ENCODE measurements around the gene TESMIN. TPM values are rescaled to one million over a fixed set of nuclear protein-coding genes. Genes with fewer than 3 reads are reported as not detected.

The TESMIN gene
- total RNA-seq, 4 donors from 2014 or later: 1.2 to 57.4 (median 1.6) TPM; not detected in 1

- no peaks in the 10 kb centered on the region for H3K36me3 ChIP-seq
These were observed 32.0 kb upstream of the TESMIN start for GRCh38 chr11:68783216-68783821.

GRCh38 chr11:68782711-68783110, 31.4 kb upstream of the TESMIN start:
- H3K4me3 ChIP-seq: no peak overlapping the region
- no peaks in the 10 kb centered on the region for H3K27me3 ChIP-seq
- no peak for DNase-seq
- no peak for TF ChIP-seq POLR2A (IDR thresholded peaks at IDR 0.05)
- no peak for TF ChIP-seq CTCF (IDR thresholded peaks at IDR 0.05)
- H3K9me3 ChIP-seq: no peaks in the 10 kb centered on the region
- H3K36me3 ChIP-seq: no peaks in the 10 kb centered on the region
- intact Hi-C loops (cut with DNase I; ENCODE audit: low total_unique reads): no loop called here
- no peaks in the 10 kb centered on the region for H3K4me1 ChIP-seq
- H3K27ac ChIP-seq: no peak overlapping the region

More at GRCh38 chr11:68783216-68783821, 32.0 kb upstream of the TESMIN start:
- intact Hi-C loops (cut with DNase I; ENCODE audit: low total_unique reads): no loop called here
- no peak overlapping the region for H3K27ac ChIP-seq
- H3K9me3 ChIP-seq: no peaks in the 10 kb centered on the region
- no peak for TF ChIP-seq CTCF (IDR thresholded peaks at IDR 0.05)
- no peak for TF ChIP-seq POLR2A (IDR thresholded peaks at IDR 0.05)
- no peak overlapping the region for H3K4me3 ChIP-seq
- H3K27me3 ChIP-seq: no peaks in the 10 kb centered on the region
- no peaks in the 10 kb centered on the region for H3K4me1 ChIP-seq
- DNase-seq: no peak

GRCh38 chr11:68780829-68781228, 29.5 kb upstream of the TESMIN start:
- TF ChIP-seq POLR2A (IDR thresholded peaks at IDR 0.05) (no peak), CTCF (IDR thresholded peaks at IDR 0.05) (no peak)
- Histone ChIP-seq H3K9me3 (no peaks in the 10 kb centered on the region), H3K27ac (no peak overlapping the region), H3K4me3 (no peak overlapping the region), H3K4me1 (no peaks in the 10 kb centered on the region), H3K27me3 (no peaks in the 10 kb centered on the region), H3K36me3 (no peaks in the 10 kb centered on the region)
- intact Hi-C loops (cut with DNase I; ENCODE audit: low total_unique reads): no loop called here
- no peak for DNase-seq

- Histone ChIP-seq H3K27ac (no peak overlapping the region), H3K27me3 (no peaks in the 10 kb centered on the region), H3K4me1 (no peaks in the 10 kb centered on the region), H3K9me3 (no peaks in the 10 kb centered on the region), H3K36me3 (no peaks in the 10 kb centered on the region), H3K4me3 (no peak overlapping the region)
- no peak for DNase-seq
- intact Hi-C loops (cut with DNase I; ENCODE audit: low total_unique reads): no loop called here
- TF ChIP-seq CTCF (IDR thresholded peaks at IDR 0.05): no peak
- no peak for TF ChIP-seq POLR2A (IDR thresholded peaks at IDR 0.05)
These were observed 26.9 kb upstream of the TESMIN start for GRCh38 chr11:68778205-68778604.

- no peak for DNase-seq
- no peak overlapping the region for H3K4me3 ChIP-seq
- intact Hi-C loops (cut with DNase I; ENCODE audit: low total_unique reads): no loop called here
- no peaks in the 10 kb centered on the region for H3K4me1 ChIP-seq
- no peaks in the 10 kb centered on the region for H3K9me3 ChIP-seq
- H3K27ac ChIP-seq: no peak overlapping the region
- no peak for TF ChIP-seq CTCF (IDR thresholded peaks at IDR 0.05)
- TF ChIP-seq POLR2A (IDR thresholded peaks at IDR 0.05): no peak
- no peaks in the 10 kb centered on the region for H3K36me3 ChIP-seq
- H3K27me3 ChIP-seq: no peaks in the 10 kb centered on the region
These were observed 25.3 kb upstream of the TESMIN start for GRCh38 chr11:68776442-68777235.
